SK-N-SH treated with all-trans-retinoic acid at 6 μM for 48 hours (cell line): ENCODE results near the gene MFSD6.

Source experiments
- ATAC-seq: fragments of 200-7000 bp; cut with Tn5 transposase; 3 replicates; pipeline ENCODE4 v1.9.1; 2020; ENCODE audit warnings: mild to moderate bottlenecking, moderate library complexity
- ARNTL ChIP-seq: fragments of 450-650 bp; formaldehyde crosslinking; IDR thresholded peaks from 2 replicates; pipeline ENCODE4 v1.5.0; 2020; ENCODE audit warnings: low read depth, mild to moderate bottlenecking, moderate library complexity, borderline replicate concordance
- ESRRG ChIP-seq: fragments of 250-450 bp; sonication (Bioruptor Pico); IDR thresholded peaks from 2 replicates; pipeline ENCODE4 v1.6.1; 2021; ENCODE audit warnings: mild to moderate bottlenecking
- GLIS3 ChIP-seq: fragments of 250-450 bp; sonication (Bioruptor Pico); IDR thresholded peaks from 2 replicates; pipeline ENCODE4 v1.5.0; 2020; ENCODE audit warnings: mild to moderate bottlenecking, moderate library complexity
- ISL1 ChIP-seq: fragments of 250-450 bp; sonication (Bioruptor Pico); IDR thresholded peaks from 2 replicates; pipeline ENCODE4 v2.1.2; 2022; ENCODE audit warnings: mild to moderate bottlenecking, moderate library complexity
- OSR1 ChIP-seq: fragments of 250-450 bp; sonication (Bioruptor Pico); IDR thresholded peaks from 2 replicates; pipeline ENCODE4 v1.8.0; 2022; ENCODE audit warnings: moderate library complexity, mild to moderate bottlenecking, inconsistent platforms
- PPARA ChIP-seq: fragments of 250-450 bp; sonication (Bioruptor Pico); IDR thresholded peaks from 2 replicates; pipeline ENCODE4 v1.5.0; 2020; ENCODE audit warnings: mild to moderate bottlenecking, borderline replicate concordance
- SNAI2 ChIP-seq: fragments of 250-450 bp; sonication (Bioruptor Pico); IDR thresholded peaks from 2 replicates; pipeline ENCODE4 v1.5.0; 2020; ENCODE audit warnings: mild to moderate bottlenecking, moderate library complexity
- TOX ChIP-seq: fragments of 250-450 bp; sonication (Bioruptor Pico); IDR thresholded peaks from 2 replicates; pipeline ENCODE4 v1.8.0; 2021; ENCODE audit warnings: mild to moderate bottlenecking, moderate library complexity, borderline replicate concordance
- ZC3H10 ChIP-seq: fragments of 250-450 bp; sonication (Bioruptor Pico); IDR thresholded peaks from 2 replicates; pipeline ENCODE4 v1.5.1; 2021; ENCODE audit warnings: mild to moderate bottlenecking, moderate library complexity
- ZFP3 ChIP-seq: fragments of 250-450 bp; sonication (Bioruptor Pico); IDR thresholded peaks from 2 replicates; pipeline ENCODE4 v1.5.0; 2020; ENCODE audit warnings: mild to moderate bottlenecking, moderate library complexity
- ZFP30 ChIP-seq: fragments of 450-650 bp; formaldehyde crosslinking; IDR thresholded peaks from 2 replicates; pipeline ENCODE4 v1.5.0; 2022; ENCODE audit warnings: mild to moderate bottlenecking, moderate library complexity
- ZNF565 ChIP-seq: fragments of 450-650 bp; formaldehyde crosslinking; conservative IDR thresholded peaks from 2 replicates; pipeline ENCODE4 v1.5.0; 2020; ENCODE audit warnings: low read depth, mild to moderate bottlenecking, moderate library complexity
- ZNF70 ChIP-seq: fragments of 450-650 bp; formaldehyde crosslinking; IDR thresholded peaks from 2 replicates; pipeline ENCODE4 v1.5.0; 2020; ENCODE audit warnings: mild to moderate bottlenecking, moderate library complexity
- ZNF8 ChIP-seq: fragments of 450-650 bp; formaldehyde crosslinking; IDR thresholded peaks from 2 replicates; pipeline ENCODE4 v1.5.0; 2020; ENCODE audit warnings: mild to moderate bottlenecking, moderate library complexity
- TF ChIP-seq, protein P1 (sequence below): fragments of 250-450 bp; sonication (Bioruptor Pico); IDR thresholded peaks from 2 replicates; pipeline ENCODE4 v1.5.1; 2021; ENCODE audit warnings: mild to moderate bottlenecking, moderate library complexity
- TF ChIP-seq, protein P2 (sequence below): fragments of 250-450 bp; sonication (Bioruptor Pico); IDR thresholded peaks from 2 replicates; pipeline ENCODE4 v1.5.0; 2020; ENCODE audit warnings: mild to moderate bottlenecking, moderate library complexity
- TF ChIP-seq, protein P3 (sequence below): fragments of 250-450 bp; sonication (Bioruptor Pico); IDR thresholded peaks from 2 replicates; pipeline ENCODE4 v1.8.0; 2021; ENCODE audit warnings: low read depth, mild to moderate bottlenecking, moderate library complexity, borderline replicate concordance
- TF ChIP-seq, protein P4 (sequence below): fragments of 250-450 bp; sonication (Bioruptor Pico); IDR thresholded peaks from 2 replicates; pipeline ENCODE4 v1.5.1; 2020; ENCODE audit warnings: low read depth, mild to moderate bottlenecking, moderate library complexity

The MFSD6 gene

DNA sequence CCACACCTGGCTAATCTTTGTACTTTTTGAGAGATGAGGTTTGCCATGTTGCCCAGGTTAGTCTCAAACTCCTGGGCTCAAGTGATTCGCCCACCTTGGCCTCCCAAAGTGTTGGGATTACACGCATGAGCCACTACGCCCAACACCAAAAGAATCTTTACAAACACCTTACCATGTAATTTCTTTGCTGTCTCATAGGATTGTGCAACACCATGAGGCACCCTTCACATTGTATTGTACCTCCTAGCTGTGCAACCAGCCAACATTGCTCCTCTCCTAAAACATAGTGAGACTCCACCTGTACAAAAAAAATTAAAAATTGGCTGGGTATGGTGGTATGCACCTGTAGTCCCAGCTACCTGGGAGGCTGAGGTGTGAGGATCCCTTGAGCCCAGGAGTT is 3.1 kb upstream of the MFSD6 start:
- ATAC-seq: no peak
- TF ChIP-seq ZC3H10 (CRISPR knock-in tag) (no peak), OSR1 (no peak), ZNF70 (CRISPR knock-in tag) (no peak), SNAI2 (CRISPR knock-in tag) (no peak), ZNF565 (no peak), ZFP30 (CRISPR knock-in tag) (no peak), ZFP3 (CRISPR knock-in tag) (no peak), PPARA (no peak), GLIS3 (no peak)
- TF ChIP-seq, protein P1, sequence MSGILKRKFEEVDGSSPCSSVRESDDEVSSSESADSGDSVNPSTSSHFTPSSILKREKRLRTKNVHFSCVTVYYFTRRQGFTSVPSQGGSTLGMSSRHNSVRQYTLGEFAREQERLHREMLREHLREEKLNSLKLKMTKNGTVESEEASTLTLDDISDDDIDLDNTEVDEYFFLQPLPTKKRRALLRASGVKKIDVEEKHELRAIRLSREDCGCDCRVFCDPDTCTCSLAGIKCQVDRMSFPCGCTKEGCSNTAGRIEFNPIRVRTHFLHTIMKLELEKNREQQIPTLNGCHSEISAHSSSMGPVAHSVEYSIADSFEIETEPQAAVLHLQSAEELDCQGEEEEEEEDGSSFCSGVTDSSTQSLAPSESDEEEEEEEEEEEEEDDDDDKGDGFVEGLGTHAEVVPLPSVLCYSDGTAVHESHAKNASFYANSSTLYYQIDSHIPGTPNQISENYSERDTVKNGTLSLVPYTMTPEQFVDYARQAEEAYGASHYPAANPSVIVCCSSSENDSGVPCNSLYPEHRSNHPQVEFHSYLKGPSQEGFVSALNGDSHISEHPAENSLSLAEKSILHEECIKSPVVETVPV (CRISPR knock-in tag): no peak
- TF ChIP-seq, protein P2, sequence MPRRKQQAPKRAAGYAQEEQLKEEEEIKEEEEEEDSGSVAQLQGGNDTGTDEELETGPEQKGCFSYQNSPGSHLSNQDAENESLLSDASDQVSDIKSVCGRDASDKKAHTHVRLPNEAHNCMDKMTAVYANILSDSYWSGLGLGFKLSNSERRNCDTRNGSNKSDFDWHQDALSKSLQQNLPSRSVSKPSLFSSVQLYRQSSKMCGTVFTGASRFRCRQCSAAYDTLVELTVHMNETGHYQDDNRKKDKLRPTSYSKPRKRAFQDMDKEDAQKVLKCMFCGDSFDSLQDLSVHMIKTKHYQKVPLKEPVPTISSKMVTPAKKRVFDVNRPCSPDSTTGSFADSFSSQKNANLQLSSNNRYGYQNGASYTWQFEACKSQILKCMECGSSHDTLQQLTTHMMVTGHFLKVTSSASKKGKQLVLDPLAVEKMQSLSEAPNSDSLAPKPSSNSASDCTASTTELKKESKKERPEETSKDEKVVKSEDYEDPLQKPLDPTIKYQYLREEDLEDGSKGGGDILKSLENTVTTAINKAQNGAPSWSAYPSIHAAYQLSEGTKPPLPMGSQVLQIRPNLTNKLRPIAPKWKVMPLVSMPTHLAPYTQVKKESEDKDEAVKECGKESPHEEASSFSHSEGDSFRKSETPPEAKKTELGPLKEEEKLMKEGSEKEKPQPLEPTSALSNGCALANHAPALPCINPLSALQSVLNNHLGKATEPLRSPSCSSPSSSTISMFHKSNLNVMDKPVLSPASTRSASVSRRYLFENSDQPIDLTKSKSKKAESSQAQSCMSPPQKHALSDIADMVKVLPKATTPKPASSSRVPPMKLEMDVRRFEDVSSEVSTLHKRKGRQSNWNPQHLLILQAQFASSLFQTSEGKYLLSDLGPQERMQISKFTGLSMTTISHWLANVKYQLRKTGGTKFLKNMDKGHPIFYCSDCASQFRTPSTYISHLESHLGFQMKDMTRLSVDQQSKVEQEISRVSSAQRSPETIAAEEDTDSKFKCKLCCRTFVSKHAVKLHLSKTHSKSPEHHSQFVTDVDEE (CRISPR knock-in tag): no peak
- TF ChIP-seq, protein P3, sequence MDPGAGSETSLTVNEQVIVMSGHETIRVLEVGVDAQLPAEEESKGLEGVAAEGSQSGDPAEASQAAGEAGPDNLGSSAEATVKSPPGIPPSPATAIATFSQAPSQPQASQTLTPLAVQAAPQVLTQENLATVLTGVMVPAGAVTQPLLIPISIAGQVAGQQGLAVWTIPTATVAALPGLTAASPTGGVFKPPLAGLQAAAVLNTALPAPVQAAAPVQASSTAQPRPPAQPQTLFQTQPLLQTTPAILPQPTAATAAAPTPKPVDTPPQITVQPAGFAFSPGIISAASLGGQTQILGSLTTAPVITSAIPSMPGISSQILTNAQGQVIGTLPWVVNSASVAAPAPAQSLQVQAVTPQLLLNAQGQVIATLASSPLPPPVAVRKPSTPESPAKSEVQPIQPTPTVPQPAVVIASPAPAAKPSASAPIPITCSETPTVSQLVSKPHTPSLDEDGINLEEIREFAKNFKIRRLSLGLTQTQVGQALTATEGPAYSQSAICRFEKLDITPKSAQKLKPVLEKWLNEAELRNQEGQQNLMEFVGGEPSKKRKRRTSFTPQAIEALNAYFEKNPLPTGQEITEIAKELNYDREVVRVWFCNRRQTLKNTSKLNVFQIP (CRISPR knock-in tag): no peak

DNA sequence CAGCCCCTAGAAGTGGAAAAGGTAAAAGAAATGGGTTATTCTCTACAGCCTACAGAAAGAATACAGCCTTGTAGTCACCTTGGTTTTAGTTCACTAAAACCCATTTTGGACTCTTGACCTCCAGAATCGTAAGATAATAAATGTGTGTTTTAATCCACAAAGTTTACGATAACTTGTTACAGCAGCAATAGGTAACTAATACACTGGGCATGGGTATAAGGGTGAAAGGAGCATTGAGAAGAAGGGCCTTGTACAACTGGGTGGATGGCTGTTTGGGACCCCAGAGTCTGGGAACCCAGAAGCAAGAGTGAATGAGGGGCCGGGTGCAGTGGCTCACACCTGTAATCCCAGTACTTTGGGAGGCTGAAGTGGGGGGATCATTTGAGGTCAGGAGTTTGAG is 2.2 kb upstream of the MFSD6 start:
- TF ChIP-seq ZNF70 (CRISPR knock-in tag) (no peak), GLIS3 (no peak), ESRRG (CRISPR knock-in tag) (no peak), ZNF8 (CRISPR knock-in tag) (no peak), ARNTL (CRISPR knock-in tag) (no peak), TOX (CRISPR knock-in tag) (no peak), ZNF565 (no peak), SNAI2 (CRISPR knock-in tag) (no peak), ISL1 (CRISPR knock-in tag) (no peak)
- TF ChIP-seq, protein P1 (CRISPR knock-in tag): no peak
- TF ChIP-seq, protein P4, sequence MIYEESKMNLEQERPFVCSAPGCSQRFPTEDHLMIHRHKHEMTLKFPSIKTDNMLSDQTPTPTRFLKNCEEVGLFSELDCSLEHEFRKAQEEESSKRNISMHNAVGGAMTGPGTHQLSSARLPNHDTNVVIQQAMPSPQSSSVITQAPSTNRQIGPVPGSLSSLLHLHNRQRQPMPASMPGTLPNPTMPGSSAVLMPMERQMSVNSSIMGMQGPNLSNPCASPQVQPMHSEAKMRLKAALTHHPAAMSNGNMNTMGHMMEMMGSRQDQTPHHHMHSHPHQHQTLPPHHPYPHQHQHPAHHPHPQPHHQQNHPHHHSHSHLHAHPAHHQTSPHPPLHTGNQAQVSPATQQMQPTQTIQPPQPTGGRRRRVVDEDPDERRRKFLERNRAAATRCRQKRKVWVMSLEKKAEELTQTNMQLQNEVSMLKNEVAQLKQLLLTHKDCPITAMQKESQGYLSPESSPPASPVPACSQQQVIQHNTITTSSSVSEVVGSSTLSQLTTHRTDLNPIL (CRISPR knock-in tag): no peak
- TF ChIP-seq, protein P2 (CRISPR knock-in tag): no peak
- TF ChIP-seq, protein P3 (CRISPR knock-in tag): no peak
- no peak for ATAC-seq
